PC-3 (cell line): ENCODE data around the gene AHCYL2.

ENCODE experiments used
- CTCF ChIP-seq: fragments of 300-600 bp; sonication (generic); conservative IDR thresholded peaks from 2 replicates; pipeline ENCODE4 v1.5.1; 2017; ENCODE audit warnings: antibody characterized with exemption, low read depth, mild to moderate bottlenecking, low read length
- EZH2phosphoT487 ChIP-seq: fragments of 300-600 bp; sonication (generic); IDR thresholded peaks from 2 replicates; pipeline ENCODE4 v1.6.1; 2018; ENCODE audit warnings: mild to moderate bottlenecking, antibody characterized with exemption, low read length, borderline replicate concordance

- no peak for TF ChIP-seq EZH2phosphoT487
- no peak for TF ChIP-seq CTCF
These were observed 126.5 kb downstream of the AHCYL2 start for GRCh38 chr7:129351320-129351719.
